H1 (cell line): ENCODE results near the gene BTAF1. TPM values are rescaled to one million over a fixed set of nuclear protein-coding genes. Genes with fewer than 3 reads are reported as not detected.

Experiments used
- CTCF ChIA-PET: fragments of 300-600 bp; sonication (Branson Sonifier 250); formaldehyde crosslinking; loops from one replicate; lab custom pipeline; 2021; ENCODE audit not compliant: partially characterized antibody; lab: Charles Lee
- POLR2A ChIA-PET: fragments of 300-600 bp; sonication (Branson Sonifier 250); formaldehyde crosslinking; loops from one replicate; lab custom pipeline; 2021; ENCODE audit warnings: inconsistent platforms; ENCODE audit not compliant: partially characterized antibody; lab: Charles Lee
- DNase-seq, 2 experiments: peaks; one replicate each; pipeline versions ENCODE4 v3.0.0 to v3.0.0-alpha.2; 2010 to 2022; ENCODE audit warnings: low spot score in 2 of 2, low read depth in 1 of 2, mixed read lengths in 1 of 2
- FAIRE-seq: peaks from 2 replicates; lab custom pipeline; 2011; peaks lifted over from hg19 to GRCh38; lab: Jason Lieb, UNC
- H2AFZ ChIP-seq: 2 replicates; pipeline ENCODE4 v1.8.1; 2012; ENCODE audit warnings: low read length, inconsistent platforms
- H2AK5ac ChIP-seq: 2 replicates; pipeline ENCODE4 v1.6.1; 2013; ENCODE audit warnings: low read depth, low read length
- H2BK120ac ChIP-seq: replicated peaks from 2 replicates; pipeline ENCODE3; 2013; ENCODE audit warnings: low read depth, low read length, inconsistent platforms
- H2BK12ac ChIP-seq: 2 replicates; pipeline ENCODE4 v1.6.1; 2013; ENCODE audit warnings: low read depth, low read length
- H2BK15ac ChIP-seq: 2 replicates; pipeline ENCODE4 v1.6.1; 2013; ENCODE audit warnings: low read length
- H2BK20ac ChIP-seq: 2 replicates; pipeline ENCODE4 v1.6.1; 2013; ENCODE audit warnings: low read length
- H2BK5ac ChIP-seq: 2 replicates; pipeline ENCODE4 v1.6.1; 2013; ENCODE audit warnings: low read depth, low read length
- H3K14ac ChIP-seq: 2 replicates; pipeline ENCODE4 v1.6.1; 2013; ENCODE audit warnings: inconsistent platforms; ENCODE audit not compliant: insufficient read length
- H3K18ac ChIP-seq: 2 replicates; pipeline ENCODE4 v1.6.1; 2013; ENCODE audit warnings: low read length; ENCODE audit errors: extremely low read depth
- H3K23ac ChIP-seq: 2 replicates; pipeline ENCODE4 v1.6.1; 2013; ENCODE audit warnings: inconsistent platforms; ENCODE audit not compliant: insufficient read length
- H3K23me2 ChIP-seq: 2 replicates; pipeline ENCODE4 v1.6.1; 2013; ENCODE audit warnings: low read depth, low read length
- H3K27ac ChIP-seq: 2 replicates; pipeline ENCODE4 v1.6.1; 2011; ENCODE audit warnings: low read depth, low read length, inconsistent platforms
- H3K27me3 ChIP-seq, 4 experiments: replicated peaks in 1 of 4; 1 replicate in 1 of 4; 2 replicates in 3 of 4; pipeline versions ENCODE4 v1.6.1 to v1.8.1; 2011 to 2013; ENCODE audit warnings: low read length in 3 of 4, mild to moderate bottlenecking in 3 of 4, inconsistent platforms in 2 of 4, mixed read lengths in 2 of 4, moderate library complexity in 1 of 4; ENCODE audit not compliant: control insufficient read depth in 3 of 4, insufficient read depth in 3 of 4; ENCODE audit errors: extremely low read depth in 1 of 4
- H3K36me3 ChIP-seq, 4 experiments: 2 replicates each; pipeline versions ENCODE4 v1.6.1 to v1.8.1; 2011 to 2013; ENCODE audit warnings: mild to moderate bottlenecking in 4 of 4, low read length in 3 of 4, moderate library complexity in 2 of 4, control low read depth in 1 of 4, inconsistent platforms in 1 of 4; ENCODE audit not compliant: insufficient read depth in 4 of 4, control insufficient read depth in 2 of 4
- H3K4ac ChIP-seq: replicated peaks from 2 replicates; pipeline ENCODE3; 2013; ENCODE audit warnings: low read length, low read depth, mixed read lengths, inconsistent platforms; ENCODE audit not compliant: insufficient read length
- H3K4me1 ChIP-seq, 4 experiments: replicated peaks in 1 of 4; 1 replicate in 1 of 4; 2 replicates in 3 of 4; pipeline versions ENCODE4 v1.6.1 to v1.8.1; 2011 to 2013; ENCODE audit warnings: low read length in 3 of 4, inconsistent platforms in 2 of 4, mixed read lengths in 1 of 4; ENCODE audit not compliant: insufficient read depth in 4 of 4, control insufficient read depth in 3 of 4
- H3K4me2 ChIP-seq, 2 experiments: 2 replicates each; pipeline versions ENCODE4 v1.6.1 to v1.8.1; 2011 to 2013; ENCODE audit warnings: low read depth in 2 of 2, low read length in 2 of 2, control low read depth in 1 of 2, inconsistent platforms in 1 of 2, mild to moderate bottlenecking in 1 of 2; ENCODE audit not compliant: insufficient read depth in 1 of 2
- H3K4me3 ChIP-seq, 4 experiments: fragments of 200-600, 300-600 bp in 1 of 4; sonication (generic), shearing (Covaris generic), sonication (Bioruptor Twin) in 1 of 4; 2 replicates each; pipeline versions ENCODE4 v1.5.1 to v1.8.1; 2011 to 2016; ENCODE audit warnings: low read length in 4 of 4, low read depth in 3 of 4, control low read depth in 2 of 4, inconsistent platforms in 2 of 4, mild to moderate bottlenecking in 2 of 4, mixed read lengths in 1 of 4, moderate library complexity in 1 of 4; ENCODE audit not compliant: insufficient read depth in 2 of 4; ENCODE audit errors: extremely low read depth in 1 of 4
- H3K56ac ChIP-seq: replicated peaks from 2 replicates; pipeline ENCODE3; 2013; ENCODE audit warnings: low read depth, mild to moderate bottlenecking, mixed read lengths, low read length, inconsistent platforms; ENCODE audit not compliant: insufficient read length
- H3K79me1 ChIP-seq: 2 replicates; pipeline ENCODE4 v1.6.1; 2013; ENCODE audit warnings: low read depth, low read length, control low read depth
- H3K79me2 ChIP-seq, 2 experiments: 2 replicates each; pipeline versions ENCODE4 v1.6.1 to v1.8.1; 2012 to 2013; ENCODE audit warnings: low read length in 2 of 2, mild to moderate bottlenecking in 2 of 2, inconsistent platforms in 1 of 2; ENCODE audit not compliant: insufficient read depth in 2 of 2, control insufficient read depth in 1 of 2
- H3K9ac ChIP-seq, 4 experiments: replicated peaks in 1 of 4; 1 replicate in 1 of 4; 2 replicates in 3 of 4; pipeline versions ENCODE4 v1.6.1 to v1.8.1; 2011 to 2013; ENCODE audit warnings: low read depth in 3 of 4, low read length in 3 of 4, control low read depth in 2 of 4, mild to moderate bottlenecking in 2 of 4, moderate library complexity in 2 of 4, inconsistent platforms in 1 of 4; ENCODE audit errors: extremely low read depth in 1 of 4
- H3K9me3 ChIP-seq, 2 experiments: 2 replicates each; pipeline versions ENCODE4 v1.6.1 to v1.8.1; 2012 to 2013; ENCODE audit warnings: mild to moderate bottlenecking in 2 of 2, moderate library complexity in 2 of 2, control low read depth in 1 of 2, inconsistent platforms in 1 of 2, low read depth in 1 of 2, low read length in 1 of 2, mixed read lengths in 1 of 2; ENCODE audit not compliant: insufficient read depth in 2 of 2
- H4K20me1 ChIP-seq, 2 experiments: replicated peaks in 1 of 2; 2 replicates each; pipeline versions ENCODE3 to v1.8.1; 2011 to 2013; ENCODE audit warnings: inconsistent platforms in 2 of 2, low read length in 2 of 2, mild to moderate bottlenecking in 1 of 2; ENCODE audit not compliant: insufficient read depth in 2 of 2, control insufficient read depth in 1 of 2
- H4K5ac ChIP-seq: 2 replicates; pipeline ENCODE4 v1.6.1; 2013; ENCODE audit warnings: low read length, low read depth, mixed read lengths, inconsistent platforms; ENCODE audit not compliant: insufficient read length
- H4K8ac ChIP-seq: 2 replicates; pipeline ENCODE4 v1.8.0; 2013; ENCODE audit warnings: mild to moderate bottlenecking, moderate library complexity, low read length, inconsistent platforms; ENCODE audit not compliant: insufficient read depth; ENCODE audit errors: extremely low read depth
- H4K91ac ChIP-seq: replicated peaks from 2 replicates; pipeline ENCODE3; 2013; ENCODE audit warnings: low read length, mixed read lengths, inconsistent platforms; ENCODE audit not compliant: insufficient read length
- BCL11A ChIP-seq, 2 experiments: IDR thresholded peaks; one replicate each; pipeline ENCODE4 v1.6.1; 2011; ENCODE audit warnings: low read depth in 2 of 2, low read length in 2 of 2, mild to moderate bottlenecking in 2 of 2
- CEBPB ChIP-seq: IDR thresholded peaks from 2 replicates; pipeline ENCODE4 v1.6.1; 2012; ENCODE audit warnings: low read depth, low read length
- E2F6 ChIP-seq: IDR thresholded peaks from 2 replicates; pipeline ENCODE4 v1.6.1; 2012; ENCODE audit warnings: inconsistent platforms
- KDM4A ChIP-seq: IDR thresholded peaks from one replicate; pipeline ENCODE4 v1.7.1; 2012; ENCODE audit warnings: low read depth, mild to moderate bottlenecking, moderate library complexity, low read length, inconsistent platforms; ENCODE audit not compliant: severe bottlenecking
- PHF8 ChIP-seq: fragments of 200-600 bp; sonication (generic); conservative IDR thresholded peaks from 2 replicates; pipeline ENCODE4 v1.7.1; 2012; ENCODE audit warnings: low read depth, mild to moderate bottlenecking, inconsistent platforms, low read length, moderate library complexity
- RNF2 ChIP-seq: fragments of 200-900, 300-1000 bp; sonication (generic); IDR thresholded peaks from 2 replicates; pipeline ENCODE4 v1.7.1; 2016; ENCODE audit warnings: borderline replicate concordance, low read depth, mild to moderate bottlenecking, antibody characterized with exemption, low read length; ENCODE audit not compliant: poor library complexity, severe bottlenecking; ENCODE audit errors: missing control alignments
- SRF ChIP-seq: IDR thresholded peaks from 2 replicates; pipeline ENCODE4 v1.6.1; 2011; ENCODE audit warnings: mild to moderate bottlenecking, low read depth, low read length, moderate library complexity
- WGBS, 2 experiments: shearing (Covaris generic) in 1 of 2; methylation state at CpG; one replicate each; pipeline versions ENCODE4 v1.1.6 to v1.1.7; 2013 to 2015; ENCODE audit warnings: low lambda C conversion rate in 2 of 2, mixed read lengths in 2 of 2, inconsistent platforms in 1 of 2, low coverage in 1 of 2, missing lambda C conversion rate in 1 of 2; ENCODE audit not compliant: insufficient replicate concordance in 2 of 2, insufficient coverage in 1 of 2, insufficient read length in 1 of 2; ENCODE audit errors: extremely low coverage in 1 of 2, missing lambda C conversion rate in 1 of 2; 5-methylcytosine and 5-hydroxymethylcytosine counted together
- polyA plus RNA-seq, 7 experiments: library from polyadenylated mRNA; depleted of rRNA in 3 of 7; stranded (reverse) in 5 of 7; unstranded in 2 of 7; fragments of >200 nt in 5 of 7; fragments of 200-250 nt in 2 of 7; gene quantifications; 1 replicate in 5 of 7; 2 replicates in 1 of 7; 4 replicates in 1 of 7; pipeline versions ENCODE4 v1.2.1 to v1.2.3, GENCODE V29; 2011 to 2013; ENCODE audit warnings: missing spikeins in 2 of 7, mixed read lengths in 2 of 7
- total RNA-seq: library from RNA; stranded (reverse); fragmentation: NEBNext Ultra II Directional; extraction: Animal tissue kit (Norgen Biotek cat#: 25700); gene quantifications from 2 replicates; pipeline ENCODE4 v1.2.1, GENCODE V29; 2021
- TF ChIP-seq, protein P1 (sequence below): IDR thresholded peaks from 2 replicates; pipeline ENCODE4 v1.6.1; 2011; ENCODE audit warnings: low read length, improper control_type of control experiment

BTAF1 gene
- total and polyA plus RNA-seq, 2 of the 8 experiments (the other 6 are each of a cell fraction or from before 2014, with no cell fraction given): 24.5 to 39.1 TPM

- Histone ChIP-seq H3K79me2 (peaks cover 0 to 30% of the 10 kb centered on the region in 2 experiments; a peak in 2 of 4 replicates), H2BK15ac (no peak overlapping the region), H3K4ac (no peak overlapping the region), H3K27ac (no peak overlapping the region), H3K9ac (no peak overlapping the region), H3K23me2 (no peaks in the 10 kb centered on the region), H3K36me3 (peaks cover 0 to 42% (median 25%) of the 10 kb centered on the region in 4 experiments; a peak in 5 of 8 replicates), H3K14ac (no peak overlapping the region), H3K4me2 (no peak overlapping the region), H2AFZ (no peak overlapping the region), H2BK5ac (no peak overlapping the region), H3K56ac (no peak overlapping the region), H4K8ac (no peak overlapping the region), H3K23ac (no peak overlapping the region), H4K91ac (no peak overlapping the region), H2AK5ac (no peak overlapping the region)
- ChIA-PET CTCF (interaction anchor here (0.8 to 2.1 kb wide), 5 partner anchors 9 to 494 kb away, joined by 3 to 11 read pairs (median 4); no protein-coding TSS in a partner anchor), POLR2A (interaction anchor here (1.3 to 1.7 kb wide), 3 partner anchors 10 to 17 kb away, joined by 4 read pairs; partner anchors contain the start of gene BTAF1)
- no peak for DNase-seq
- 95% methylated on average over 1 of the region's 1 CpG; no CpG with 5 or more reads in 1 of the 2 experiments for WGBS, 2 experiments
- no peak for FAIRE-seq
- TF ChIP-seq, protein P1, sequence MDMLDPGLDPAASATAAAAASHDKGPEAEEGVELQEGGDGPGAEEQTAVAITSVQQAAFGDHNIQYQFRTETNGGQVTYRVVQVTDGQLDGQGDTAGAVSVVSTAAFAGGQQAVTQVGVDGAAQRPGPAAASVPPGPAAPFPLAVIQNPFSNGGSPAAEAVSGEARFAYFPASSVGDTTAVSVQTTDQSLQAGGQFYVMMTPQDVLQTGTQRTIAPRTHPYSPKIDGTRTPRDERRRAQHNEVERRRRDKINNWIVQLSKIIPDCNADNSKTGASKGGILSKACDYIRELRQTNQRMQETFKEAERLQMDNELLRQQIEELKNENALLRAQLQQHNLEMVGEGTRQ: no peak
- no peak for TF ChIP-seq PHF8
- no peak for TF ChIP-seq KDM4A
- TF ChIP-seq SRF: no peak
- no peak for TF ChIP-seq E2F6
- TF ChIP-seq BCL11A (IDR thresholded peaks at IDR 0.05; ENCODE audit: low read depth in 2 of 2, low read length in 2 of 2): no peak
- TF ChIP-seq CEBPB: no peak
- no peak for TF ChIP-seq RNF2
- TF ChIP-seq, all 59 proteins: peak for 0
- Histone ChIP-seq H3K4me3 (no peak overlapping the region), H3K18ac (no peak overlapping the region), H4K20me1 (peaks cover 0 to 2% of the 10 kb centered on the region in 2 experiments), H4K5ac (no peak overlapping the region), H3K9me3 (no peaks in the 10 kb centered on the region), H3K4me1 (no peaks in the 10 kb centered on the region), H3K27me3 (no peaks in the 10 kb centered on the region), H3K79me1 (no peaks in the 10 kb centered on the region; the same call in 1 of the 2 replicates), H2BK120ac (no peak overlapping the region), H2BK12ac (no peak overlapping the region), H2BK20ac (no peak overlapping the region)
Observed at GRCh38 chr10:91941426-91941825, 17.9 kb downstream of the BTAF1 start.
